Inflammatory macrophage treated with lipopolysaccharide for 4 hours (primary cell): ENCODE data around the gene NUDT2.
A peak's percentile ranks its signal among the peaks of the same experiment; 100 is the strongest.
"Not testable (repeated sequence)": the region's sequence is repeated elsewhere in the genome, so short reads cannot be mapped to it uniquely, and the experiment has no call there.

Source experiments
- DNase-seq: peaks from one replicate; pipeline ENCODE4 v3.0.0-alpha.2; 2020

NUDT2 gene

GRCh38 chr9:34337403-34337802, 8.0 kb downstream of the NUDT2 start:
- DNase-seq, result no peak

- not testable (repeated sequence) for DNase-seq
Observed at GRCh38 chr9:34338079-34338478, 8.7 kb downstream of the NUDT2 start.

GRCh38 chr9:34338665-34339385, 9.5 kb downstream of the NUDT2 start:
- no peak for DNase-seq

- DNase-seq, result peak; percentile 45
Observed at GRCh38 chr9:34341659-34342295, 12.4 kb downstream of the NUDT2 start.

GRCh38 chr9:34343090-34343489, 13.7 kb downstream of the NUDT2 start:
- DNase-seq, result no peak

GRCh38 chr9:34343605-34344004, 14.2 kb downstream of the NUDT2 start:
- no peak for DNase-seq

GRCh38 chr9:34346873-34347799, 17.8 kb downstream of the NUDT2 start:
- DNase-seq, result no peak

- DNase-seq, result no peak
Observed at GRCh38 chr9:34347800-34348158, 18.4 kb downstream of the NUDT2 start.

- DNase-seq, result no peak
Observed at GRCh38 chr9:34349324-34349723, 20.0 kb downstream of the NUDT2 start.

- DNase-seq, result not testable (repeated sequence)
Observed at GRCh38 chr9:34352122-34352652, 22.8 kb downstream of the NUDT2 start.

GRCh38 chr9:34352957-34353356, 23.6 kb downstream of the NUDT2 start:
- not testable (repeated sequence) for DNase-seq

- no peak for DNase-seq
Observed at GRCh38 chr9:34362614-34363214, 33.3 kb downstream of the NUDT2 start.

GRCh38 chr9:34363619-34364351, 34.4 kb downstream of the NUDT2 start:
- DNase-seq, result no peak

- no peak for DNase-seq
Observed at GRCh38 chr9:34365282-34365681, 35.9 kb downstream of the NUDT2 start.

GRCh38 chr9:34366365-34366764, 37.0 kb downstream of the NUDT2 start:
- DNase-seq, result no peak

- DNase-seq, result not testable (repeated sequence)
Observed at GRCh38 chr9:34367751-34368410, 38.5 kb downstream of the NUDT2 start.

- DNase-seq, result not testable (repeated sequence)
Observed at GRCh38 chr9:34368796-34369195, 39.4 kb downstream of the NUDT2 start.

- no peak for DNase-seq
Observed at GRCh38 chr9:34369636-34370035, 40.3 kb downstream of the NUDT2 start.

- no peak for DNase-seq
Observed at GRCh38 chr9:34370335-34370969, 41.1 kb downstream of the NUDT2 start.

- no peak for DNase-seq
Observed at GRCh38 chr9:34370970-34371880, 41.9 kb downstream of the NUDT2 start.
